ENCODE data around the gene ZC3H8. TPM values are rescaled to one million over a fixed set of nuclear protein-coding genes. Genes with fewer than 3 reads are reported as not detected.

ZC3H8 gene
- total RNA-seq, 4 donors from 2014 or later, result 1.8 to 42.0 (median 10.2) TPM

GRCh38 chr2:112189001-112189556 lies 65.8 kb downstream of the ZC3H8 start:
- Histone ChIP-seq H3K36me3 (no peaks in the 10 kb centered on the region), H3K4me1 (no peaks in the 10 kb centered on the region), H3K9me3 (no peaks in the 10 kb centered on the region), H3K4me3 (no peak overlapping the region), H3K27ac (no peak overlapping the region), H3K27me3 (no peaks in the 10 kb centered on the region)
- no peak for DNase-seq
- TF ChIP-seq CTCF (IDR thresholded peaks at IDR 0.05) (no peak), POLR2A (IDR thresholded peaks at IDR 0.05) (no peak)
- intact Hi-C loops (cut with DNase I; ENCODE audit: low total_unique reads), result no loop called here

- intact Hi-C loops (cut with DNase I; ENCODE audit: low total_unique reads), result no loop called here
- Histone ChIP-seq H3K4me3 (no peak overlapping the region), H3K9me3 (no peaks in the 10 kb centered on the region), H3K4me1 (no peaks in the 10 kb centered on the region), H3K36me3 (no peaks in the 10 kb centered on the region), H3K27me3 (no peaks in the 10 kb centered on the region), H3K27ac (no peak overlapping the region)
- no peak for DNase-seq
- no peak for TF ChIP-seq CTCF (IDR thresholded peaks at IDR 0.05)
- no peak for TF ChIP-seq POLR2A (IDR thresholded peaks at IDR 0.05)
Measured at GRCh38 chr2:112187805-112188596, 66.8 kb downstream of the ZC3H8 start.

- H3K4me1 ChIP-seq, result no peaks in the 10 kb centered on the region
- H3K9me3 ChIP-seq, result no peaks in the 10 kb centered on the region
- intact Hi-C loops (cut with DNase I; ENCODE audit: low total_unique reads), result no loop called here
- H3K4me3 ChIP-seq, result no peak overlapping the region
- H3K27me3 ChIP-seq, result no peaks in the 10 kb centered on the region
- TF ChIP-seq POLR2A (IDR thresholded peaks at IDR 0.05), result no peak
- DNase-seq, result no peak
- no peak overlapping the region for H3K27ac ChIP-seq
- no peaks in the 10 kb centered on the region for H3K36me3 ChIP-seq
Measured at GRCh38 chr2:112187046-112187715, 67.7 kb downstream of the ZC3H8 start.

DNA sequence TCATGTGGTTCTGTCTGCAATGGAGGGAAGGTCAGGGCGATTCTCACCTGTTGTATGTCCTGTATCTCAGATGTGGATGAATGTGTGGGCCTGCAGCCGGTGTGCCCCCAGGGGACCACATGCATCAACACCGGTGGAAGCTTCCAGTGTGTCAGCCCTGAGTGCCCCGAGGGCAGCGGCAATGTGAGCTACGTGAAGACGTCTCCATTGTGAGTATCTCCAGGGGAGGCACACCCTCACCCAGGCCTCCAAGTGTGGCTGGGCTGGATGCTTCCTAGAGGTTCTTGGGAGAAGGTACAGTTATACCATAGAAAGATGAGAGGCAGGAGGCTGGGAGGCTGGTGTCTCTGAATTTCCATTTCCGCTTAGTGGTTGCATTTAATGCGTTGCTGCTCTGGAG lies 69.7 kb downstream of the ZC3H8 start:
- no peaks in the 10 kb centered on the region for H3K9me3 ChIP-seq
- DNase-seq, result no peak
- intact Hi-C loops (cut with DNase I; ENCODE audit: low total_unique reads), result no loop called here
- H3K4me3 ChIP-seq, result no peak overlapping the region
- no peak overlapping the region for H3K27ac ChIP-seq
- no peaks in the 10 kb centered on the region for H3K36me3 ChIP-seq
- no peaks in the 10 kb centered on the region for H3K4me1 ChIP-seq
- TF ChIP-seq CTCF (IDR thresholded peaks at IDR 0.05) (no peak), POLR2A (IDR thresholded peaks at IDR 0.05) (no peak)
- no peaks in the 10 kb centered on the region for H3K27me3 ChIP-seq

GRCh38 chr2:112184121-112184520 lies 70.7 kb downstream of the ZC3H8 start:
- intact Hi-C loops (cut with DNase I; ENCODE audit: low total_unique reads), result no loop called here
- no peak for DNase-seq
- TF ChIP-seq POLR2A (IDR thresholded peaks at IDR 0.05) (no peak), CTCF (IDR thresholded peaks at IDR 0.05) (no peak)
- Histone ChIP-seq H3K27ac (no peak overlapping the region), H3K4me3 (no peak overlapping the region), H3K9me3 (no peaks in the 10 kb centered on the region), H3K4me1 (no peaks in the 10 kb centered on the region), H3K27me3 (no peaks in the 10 kb centered on the region), H3K36me3 (no peaks in the 10 kb centered on the region)
